ENCODE results near the gene HLA-DOB. TPM values are rescaled to one million over a fixed set of nuclear protein-coding genes. Genes with fewer than 3 reads are reported as not detected.

Gene HLA-DOB
- polyA plus RNA-seq, 10 donors: 0.15 to 0.61 (median 0.25) TPM; not detected in 3

Other genes starting within 250 kb of the HLA-DOB start
- 10 to 100 TPM in 6 of 10 donors, 1 to 10 TPM in 4; 3.9 to 22.6 (median 11.4) TPM for gene HLA-DRB1, start 227.2 kb downstream of the HLA-DOB start, polyA plus RNA-seq (ENCODE audit: insufficient read length in 10 of 10)
- gene HLA-DQA1, start 179.6 kb downstream of the HLA-DOB start, polyA plus RNA-seq (ENCODE audit: insufficient read length in 10 of 10): 1 to 10 TPM in 9 of 10 donors, under 1 TPM in 1; 0.89 to 6.0 (median 2.5) TPM
- gene HLA-DQB1, start 150.3 kb downstream of the HLA-DOB start, polyA plus RNA-seq (ENCODE audit: insufficient read length in 10 of 10): 1 to 10 TPM in 9 of 10 donors, under 1 TPM in 1; 0.84 to 6.4 (median 2.3) TPM
- gene HLA-DQA2, start 75.6 kb downstream of the HLA-DOB start, polyA plus RNA-seq (ENCODE audit: insufficient read length in 10 of 10): under 1 TPM in 6 of 10 donors, not detected in 4; 0.14 to 0.69 (median 0.53) TPM
- under 1 TPM in 6 of 10 donors, not detected in 4; 0.17 to 0.70 (median 0.32) TPM for gene HLA-DQB2, start 53.5 kb downstream of the HLA-DOB start, polyA plus RNA-seq (ENCODE audit: insufficient read length in 10 of 10)
- gene TAP2, start 21.7 kb upstream of the HLA-DOB start, polyA plus RNA-seq (ENCODE audit: insufficient read length in 10 of 10): 1 to 10 TPM; 3.5 to 8.5 (median 5.8) TPM
- 10 to 100 TPM; 12.0 to 20.3 (median 14.7) TPM for gene PSMB8, start 27.0 kb upstream of the HLA-DOB start, polyA plus RNA-seq (ENCODE audit: insufficient read length in 10 of 10)
- 10 to 100 TPM in 4 of 10 donors, 1 to 10 TPM in 6; 7.6 to 11.6 (median 9.9) TPM for gene TAP1, start 36.7 kb upstream of the HLA-DOB start, polyA plus RNA-seq (ENCODE audit: insufficient read length in 10 of 10)
- 1 to 10 TPM; 2.9 to 8.8 (median 5.2) TPM for gene PSMB9, start 37.2 kb upstream of the HLA-DOB start, polyA plus RNA-seq (ENCODE audit: insufficient read length in 10 of 10)
- 1 to 10 TPM; 2.6 to 9.0 (median 4.8) TPM for gene HLA-DMB, start 124.0 kb upstream of the HLA-DOB start, polyA plus RNA-seq (ENCODE audit: insufficient read length in 10 of 10)
- gene HLA-DMA, start 136.1 kb upstream of the HLA-DOB start, polyA plus RNA-seq (ENCODE audit: insufficient read length in 10 of 10): 10 to 100 TPM in 2 of 10 donors, 1 to 10 TPM in 8; 2.0 to 19.2 (median 5.0) TPM
- 100 to 1,000 TPM; 138 to 187 (median 160) TPM for gene BRD2, start 151.6 kb upstream of the HLA-DOB start, polyA plus RNA-seq (ENCODE audit: insufficient read length in 10 of 10)
- 1 to 10 TPM; 1.3 to 7.6 (median 3.3) TPM for gene HLA-DOA, start 192.6 kb upstream of the HLA-DOB start, polyA plus RNA-seq (ENCODE audit: insufficient read length in 10 of 10)